Loucy (cell line): ENCODE data around the gene C9.

Experiments used
- H2AFZ ChIP-seq: fragments of 200-600 bp; sonication (generic); 2 replicates; pipeline ENCODE4 v1.6.0; 2016; ENCODE audit warnings: antibody characterized with exemption, mild to moderate bottlenecking, low read length, moderate library complexity
- H3F3A ChIP-seq: fragments of 200-600 bp; 2 replicates; pipeline ENCODE4 v1.6.0; 2016; ENCODE audit warnings: antibody characterized with exemption, low read depth, mild to moderate bottlenecking
- H3K27me3 ChIP-seq: fragments of 200-600 bp; sonication (generic); 2 replicates; pipeline ENCODE4 v1.6.1; 2014; ENCODE audit warnings: low read length, mild to moderate bottlenecking; ENCODE audit not compliant: insufficient read depth, poor library complexity, severe bottlenecking
- H3K36me3 ChIP-seq: fragments of 200-600 bp; sonication (generic); 2 replicates; pipeline ENCODE4 v1.6.1; 2016; ENCODE audit warnings: low read length; ENCODE audit not compliant: insufficient read depth
- H3K4me1 ChIP-seq: fragments of 200-600 bp; sonication (generic); 2 replicates; pipeline ENCODE4 v1.5.1; 2014; ENCODE audit warnings: low read length, mild to moderate bottlenecking; ENCODE audit not compliant: insufficient read depth, poor library complexity, severe bottlenecking
- H3K4me2 ChIP-seq: fragments of 200-600 bp; sonication (generic); 2 replicates; pipeline ENCODE4 v1.6.0; 2014; ENCODE audit warnings: antibody characterized with exemption, low read length, low read depth, mild to moderate bottlenecking; ENCODE audit not compliant: poor library complexity, severe bottlenecking
- H3K4me3 ChIP-seq: fragments of 200-600 bp; sonication (generic); 2 replicates; pipeline ENCODE4 v1.5.1; 2014; ENCODE audit warnings: low read length, mild to moderate bottlenecking, mixed read lengths; ENCODE audit not compliant: poor library complexity, severe bottlenecking
- H3K79me2 ChIP-seq: fragments of 200-600 bp; sonication (generic); 2 replicates; pipeline ENCODE4 v1.6.1; 2014; ENCODE audit warnings: low read length; ENCODE audit not compliant: insufficient read depth
- H3K9ac ChIP-seq: fragments of 200-600 bp; sonication (generic); 2 replicates; pipeline ENCODE4 v1.6.0; 2014; ENCODE audit warnings: mild to moderate bottlenecking, low read depth, low read length, moderate library complexity; ENCODE audit not compliant: poor library complexity, severe bottlenecking
- H3K9me2 ChIP-seq: fragments of 200-600 bp; sonication (generic); replicated peaks from 2 replicates; pipeline ENCODE4 v1.6.1; 2016; ENCODE audit warnings: low read depth, low read length, mixed read lengths
- H3K9me3 ChIP-seq: fragments of 200-600 bp; sonication (generic); 2 replicates; pipeline ENCODE4 v1.6.1; 2014; ENCODE audit warnings: mild to moderate bottlenecking, antibody characterized with exemption, low read length, low read depth; ENCODE audit not compliant: insufficient read depth
- H4K20me1 ChIP-seq: fragments of 200-600 bp; sonication (generic); 2 replicates; pipeline ENCODE4 v1.6.0; 2014; ENCODE audit warnings: antibody characterized with exemption, low read length, mild to moderate bottlenecking; ENCODE audit not compliant: insufficient read depth, poor library complexity, severe bottlenecking
- EZH2phosphoT487 ChIP-seq: fragments of 200-600 bp; IDR thresholded peaks from 2 replicates; pipeline ENCODE4 v1.6.1; 2018; ENCODE audit warnings: antibody characterized with exemption, mild to moderate bottlenecking, moderate library complexity, borderline replicate concordance
- TF ChIP-seq, protein P1 (sequence below): fragments of 200-600 bp; sonication (generic); conservative IDR thresholded peaks from 2 replicates; pipeline ENCODE4 v1.5.1; 2014; ENCODE audit warnings: mild to moderate bottlenecking, antibody characterized with exemption, low read length

C9 gene

DNA sequence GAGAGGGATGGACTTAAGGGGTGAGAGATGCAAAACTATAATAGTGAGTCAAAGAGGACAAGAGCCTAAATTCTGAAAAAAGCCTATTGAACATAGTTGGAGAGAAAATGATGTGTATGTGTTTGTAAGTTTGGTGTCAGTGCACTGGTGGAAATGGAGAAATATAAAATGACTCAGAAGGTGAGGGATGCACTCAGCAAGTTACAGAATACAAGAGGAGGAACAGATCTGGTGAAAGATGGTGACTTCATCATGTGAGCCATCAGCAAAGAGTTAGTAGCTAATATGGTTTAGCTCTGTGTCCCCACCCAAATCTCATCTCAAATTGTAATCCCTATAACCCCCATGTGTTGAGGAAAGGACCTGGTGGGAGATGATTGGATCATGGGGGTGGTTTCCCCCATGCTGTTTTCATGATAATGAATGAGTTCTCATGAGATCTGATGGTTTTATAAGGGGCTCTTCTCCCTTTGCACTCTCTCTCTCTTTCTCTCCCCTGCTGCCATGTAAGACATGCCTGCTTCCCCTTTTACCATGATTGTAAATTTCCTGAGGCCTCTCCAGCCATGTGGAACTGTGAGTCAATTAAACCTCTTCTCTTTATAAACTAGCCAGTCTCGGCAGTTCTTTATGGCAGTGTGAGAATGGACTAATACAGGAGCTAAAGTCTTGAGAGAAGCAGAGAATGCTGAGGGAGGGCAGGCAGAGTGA lies 114.6 kb downstream of the C9 start:
- Histone ChIP-seq H3K9me2 (no peaks in the 10 kb centered on the region), H3K79me2 (no peaks in the 10 kb centered on the region), H3K36me3 (no peaks in the 10 kb centered on the region), H4K20me1 (no peaks in the 10 kb centered on the region), H3K9me3 (no peaks in the 10 kb centered on the region), H2AFZ (no peak overlapping the region), H3K4me2 (no peak overlapping the region), H3K27me3 (no peaks in the 10 kb centered on the region), H3K4me3 (no peak overlapping the region), H3K4me1 (no peaks in the 10 kb centered on the region), H3F3A (no peaks in the 10 kb centered on the region), H3K9ac (no peak overlapping the region)
- TF ChIP-seq EZH2phosphoT487, result no peak
- TF ChIP-seq, protein P1, sequence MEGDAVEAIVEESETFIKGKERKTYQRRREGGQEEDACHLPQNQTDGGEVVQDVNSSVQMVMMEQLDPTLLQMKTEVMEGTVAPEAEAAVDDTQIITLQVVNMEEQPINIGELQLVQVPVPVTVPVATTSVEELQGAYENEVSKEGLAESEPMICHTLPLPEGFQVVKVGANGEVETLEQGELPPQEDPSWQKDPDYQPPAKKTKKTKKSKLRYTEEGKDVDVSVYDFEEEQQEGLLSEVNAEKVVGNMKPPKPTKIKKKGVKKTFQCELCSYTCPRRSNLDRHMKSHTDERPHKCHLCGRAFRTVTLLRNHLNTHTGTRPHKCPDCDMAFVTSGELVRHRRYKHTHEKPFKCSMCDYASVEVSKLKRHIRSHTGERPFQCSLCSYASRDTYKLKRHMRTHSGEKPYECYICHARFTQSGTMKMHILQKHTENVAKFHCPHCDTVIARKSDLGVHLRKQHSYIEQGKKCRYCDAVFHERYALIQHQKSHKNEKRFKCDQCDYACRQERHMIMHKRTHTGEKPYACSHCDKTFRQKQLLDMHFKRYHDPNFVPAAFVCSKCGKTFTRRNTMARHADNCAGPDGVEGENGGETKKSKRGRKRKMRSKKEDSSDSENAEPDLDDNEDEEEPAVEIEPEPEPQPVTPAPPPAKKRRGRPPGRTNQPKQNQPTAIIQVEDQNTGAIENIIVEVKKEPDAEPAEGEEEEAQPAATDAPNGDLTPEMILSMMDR, result no peak

DNA sequence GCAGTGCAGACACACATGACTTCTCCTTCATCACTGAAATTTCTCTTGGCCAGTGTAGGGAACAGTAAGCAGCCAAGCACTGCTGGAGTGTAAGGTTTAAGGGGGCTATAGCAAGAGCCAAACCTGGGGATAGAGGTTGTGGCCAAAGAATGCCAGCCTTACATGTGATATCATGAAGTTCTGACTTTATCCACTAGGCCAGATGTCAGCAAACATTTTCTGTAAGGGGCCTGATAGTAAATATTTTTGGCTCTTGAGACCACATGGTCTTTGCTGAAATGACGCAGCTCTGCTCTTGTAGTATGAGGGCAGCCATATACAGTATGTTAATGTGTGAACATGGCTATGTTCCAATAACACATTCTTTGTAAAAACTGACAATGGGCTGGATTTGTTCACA lies 115.2 kb downstream of the C9 start:
- H3F3A ChIP-seq, result no peaks in the 10 kb centered on the region
- no peaks in the 10 kb centered on the region for H3K9me3 ChIP-seq
- H3K9me2 ChIP-seq, result no peaks in the 10 kb centered on the region
- no peak overlapping the region for H3K4me3 ChIP-seq
- no peaks in the 10 kb centered on the region for H3K4me1 ChIP-seq
- TF ChIP-seq EZH2phosphoT487, result no peak
- TF ChIP-seq, protein P1, result no peak
- H3K4me2 ChIP-seq, result no peak overlapping the region
- no peak overlapping the region for H3K9ac ChIP-seq
- no peaks in the 10 kb centered on the region for H4K20me1 ChIP-seq
- no peaks in the 10 kb centered on the region for H3K36me3 ChIP-seq
- H3K27me3 ChIP-seq, result no peaks in the 10 kb centered on the region
- H2AFZ ChIP-seq, result no peak overlapping the region
- no peaks in the 10 kb centered on the region for H3K79me2 ChIP-seq

DNA sequence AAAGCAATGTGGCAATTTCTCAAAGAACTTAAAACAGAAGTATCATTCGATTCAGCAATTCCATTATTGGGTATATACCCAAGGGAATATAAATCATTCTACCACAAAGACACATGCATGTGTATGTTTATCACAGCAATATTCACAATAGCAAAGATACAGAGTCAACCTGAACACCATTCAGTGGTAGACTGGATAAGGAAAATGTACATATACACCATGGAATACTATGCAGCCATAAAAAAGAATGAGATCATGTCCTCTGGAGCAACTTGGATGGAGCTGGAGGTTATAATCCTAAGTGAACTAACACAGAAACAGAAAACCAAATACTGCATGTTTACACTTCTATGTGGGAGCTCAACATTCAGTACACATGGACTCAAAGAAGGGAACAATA lies 123.5 kb downstream of the C9 start:
- TF ChIP-seq, protein P1, result no peak
- H2AFZ ChIP-seq, result no peak overlapping the region
- H3K36me3 ChIP-seq, result no peaks in the 10 kb centered on the region
- H4K20me1 ChIP-seq, result no peaks in the 10 kb centered on the region
- no peaks in the 10 kb centered on the region for H3K79me2 ChIP-seq
- H3K9me3 ChIP-seq, result peaks cover 3% of the 10 kb centered on the region; the same call in 1 of the 2 replicates
- no peaks in the 10 kb centered on the region for H3K27me3 ChIP-seq
- H3K4me3 ChIP-seq, result no peak overlapping the region
- no peak overlapping the region for H3K9ac ChIP-seq
- H3F3A ChIP-seq, result no peaks in the 10 kb centered on the region
- no peaks in the 10 kb centered on the region for H3K4me1 ChIP-seq
- H3K4me2 ChIP-seq, result no peak overlapping the region
- H3K9me2 ChIP-seq, result no peaks in the 10 kb centered on the region
